ENCODE results near the gene B3GNT8. TPM values are rescaled to one million over a fixed set of nuclear protein-coding genes. Genes with fewer than 3 reads are reported as not detected.
"Not testable (repeated sequence)": the region's sequence is repeated elsewhere in the genome, so short reads cannot be mapped to it uniquely, and the experiment has no call there.

Gene B3GNT8
- total RNA-seq, 1 donor from 2014 or later: 0.37 TPM

- intact Hi-C loops (cut with micrococcal nuclease): no loop called here
- Mint-ChIP-seq H3K4me1 (peaks cover 14% of the 10 kb centered on the region), H3K36me3 (ENCODE audit: low read depth) (no peaks in the 10 kb centered on the region), H3K4me3 (no peak overlapping the region), H3K9me3 (no peaks in the 10 kb centered on the region), H3K27me3 (peaks cover 2% of the 10 kb centered on the region), H3K27ac (no peak overlapping the region)
- peak; percentile 52 for DNase-seq
These were observed 16.8 kb upstream of the B3GNT8 start for GRCh38 chr19:41443813-41444455.

- Mint-ChIP-seq H3K4me1 (peaks cover 16% of the 10 kb centered on the region), H3K4me3 (no peak within 1 kb of the TSS), H3K27ac (no peak within 1 kb of the TSS), H3K9me3 (no peaks in the 10 kb centered on the region), H3K27me3 (peaks cover 2% of the 10 kb centered on the region), H3K36me3 (ENCODE audit: low read depth) (peaks cover 2% of the 10 kb centered on the region)
- intact Hi-C loops (cut with micrococcal nuclease): no loop called here
- peak; percentile 55 for DNase-seq
These were observed 15.5 kb upstream of the B3GNT8 start, which contains the start of gene ERICH4 for GRCh38 chr19:41442473-41443355. Gene ERICH4, plus strand, starts transcription at chr19:41443156. Its CDS starts 14 bp downstream, at chr19:41443170.

- H3K4me3 Mint-ChIP-seq: no peak overlapping the region
- no peaks in the 10 kb centered on the region for H3K9me3 Mint-ChIP-seq
- H3K27ac Mint-ChIP-seq: no peak overlapping the region
- DNase-seq: no peak
- peaks cover 16% of the 10 kb centered on the region for H3K4me1 Mint-ChIP-seq
- intact Hi-C loops (cut with micrococcal nuclease): no loop called here
- H3K36me3 Mint-ChIP-seq (ENCODE audit: low read depth): peaks cover 7% of the 10 kb centered on the region
- H3K27me3 Mint-ChIP-seq: no peaks in the 10 kb centered on the region
These were observed 14.3 kb upstream of the B3GNT8 start for GRCh38 chr19:41441321-41441945.

- H3K27ac Mint-ChIP-seq: no peak within 1 kb of the TSS
- no peaks in the 10 kb centered on the region for H3K9me3 Mint-ChIP-seq
- intact Hi-C loops (cut with micrococcal nuclease): loop anchor here (1.0 kb wide), 3 partner anchors 11 to 75 kb away; partner anchors contain the start of genes B9D2, BCKDHA and EXOSC5
- H3K4me1 Mint-ChIP-seq: peaks cover 16% of the 10 kb centered on the region
- no peaks in the 10 kb centered on the region for H3K27me3 Mint-ChIP-seq
- H3K4me3 Mint-ChIP-seq: no peak within 1 kb of the TSS
- peaks cover 7% of the 10 kb centered on the region for H3K36me3 Mint-ChIP-seq (ENCODE audit: low read depth)
- DNase-seq: peak; percentile 98
These were observed 12.5 kb upstream of the B3GNT8 start, which contains the start of gene DMAC2 for GRCh38 chr19:41439441-41440222. Gene DMAC2, minus strand, starts transcription at chr19:41439912. Its CDS starts 13 bp downstream, at chr19:41439899.

GRCh38 chr19:41437944-41438574, 10.9 kb upstream of the B3GNT8 start:
- Mint-ChIP-seq H3K27ac (no peak overlapping the region), H3K27me3 (no peaks in the 10 kb centered on the region), H3K9me3 (no peaks in the 10 kb centered on the region), H3K4me3 (peak overlapping the region; percentile 3), H3K4me1 (peaks cover 15% of the 10 kb centered on the region), H3K36me3 (ENCODE audit: low read depth) (peaks cover 11% of the 10 kb centered on the region)
- intact Hi-C loops (cut with micrococcal nuclease): no loop called here
- no peak for DNase-seq

- H3K27me3 Mint-ChIP-seq: no peaks in the 10 kb centered on the region
- intact Hi-C loops (cut with micrococcal nuclease): no loop called here
- no peaks in the 10 kb centered on the region for H3K9me3 Mint-ChIP-seq
- H3K4me1 Mint-ChIP-seq: peaks cover 15% of the 10 kb centered on the region
- DNase-seq: no peak
- H3K27ac Mint-ChIP-seq: no peak overlapping the region
- H3K36me3 Mint-ChIP-seq (ENCODE audit: low read depth): peaks cover 21% of the 10 kb centered on the region
- H3K4me3 Mint-ChIP-seq: peak overlapping the region; percentile 21
These were observed 9.4 kb upstream of the B3GNT8 start for GRCh38 chr19:41436674-41436951.

GRCh38 chr19:41435936-41436673, 8.9 kb upstream of the B3GNT8 start:
- Mint-ChIP-seq H3K4me1 (peaks cover 15% of the 10 kb centered on the region), H3K27ac (no peak overlapping the region), H3K9me3 (no peaks in the 10 kb centered on the region), H3K27me3 (no peaks in the 10 kb centered on the region), H3K4me3 (peak overlapping the region; percentile 21), H3K36me3 (ENCODE audit: low read depth) (peaks cover 24% of the 10 kb centered on the region)
- intact Hi-C loops (cut with micrococcal nuclease): no loop called here
- no peak for DNase-seq

GRCh38 chr19:41435376-41435775, 8.2 kb upstream of the B3GNT8 start:
- DNase-seq; intact Hi-C loops (cut with micrococcal nuclease); H3K4me3 Mint-ChIP-seq; H3K27ac Mint-ChIP-seq; H3K9me3 Mint-ChIP-seq; H3K27me3 Mint-ChIP-seq: not testable (repeated sequence)
- H3K4me1 Mint-ChIP-seq: peaks cover 10% of the 10 kb centered on the region
- H3K36me3 Mint-ChIP-seq (ENCODE audit: low read depth): peaks cover 26% of the 10 kb centered on the region

- Mint-ChIP-seq H3K9me3 (no peaks in the 10 kb centered on the region), H3K4me3 (no peak overlapping the region), H3K27me3 (no peaks in the 10 kb centered on the region), H3K36me3 (ENCODE audit: low read depth) (peaks cover 26% of the 10 kb centered on the region), H3K4me1 (peaks cover 7% of the 10 kb centered on the region), H3K27ac (peak overlapping the region; percentile 29)
- DNase-seq: no peak
- intact Hi-C loops (cut with micrococcal nuclease): no loop called here
These were observed 7.3 kb upstream of the B3GNT8 start for GRCh38 chr19:41434450-41434849.

- H3K4me1 Mint-ChIP-seq: peaks cover 9% of the 10 kb centered on the region
- H3K4me3 Mint-ChIP-seq: no peak overlapping the region
- DNase-seq: no peak
- H3K36me3 Mint-ChIP-seq (ENCODE audit: low read depth): peaks cover 28% of the 10 kb centered on the region
- H3K27me3 Mint-ChIP-seq: no peaks in the 10 kb centered on the region
- no peaks in the 10 kb centered on the region for H3K9me3 Mint-ChIP-seq
- no peak overlapping the region for H3K27ac Mint-ChIP-seq
- intact Hi-C loops (cut with micrococcal nuclease): no loop called here
These were observed 6.0 kb upstream of the B3GNT8 start for GRCh38 chr19:41433171-41433570.

- H3K4me1 Mint-ChIP-seq: peaks cover 14% of the 10 kb centered on the region
- no peak for DNase-seq
These were observed 4.5 kb upstream of the B3GNT8 start for GRCh38 chr19:41431426-41432386.

GRCh38 chr19:41430922-41431321, 3.7 kb upstream of the B3GNT8 start:
- peak overlapping the region; percentile 12 for H3K27ac Mint-ChIP-seq
- DNase-seq: no peak
- H3K4me3 Mint-ChIP-seq: no peak overlapping the region
- no peaks in the 10 kb centered on the region for H3K27me3 Mint-ChIP-seq
- intact Hi-C loops (cut with micrococcal nuclease): no loop called here
- H3K36me3 Mint-ChIP-seq (ENCODE audit: low read depth): peaks cover 25% of the 10 kb centered on the region
- peaks cover 14% of the 10 kb centered on the region for H3K4me1 Mint-ChIP-seq
- no peaks in the 10 kb centered on the region for H3K9me3 Mint-ChIP-seq

More at GRCh38 chr19:41431426-41432386, 4.5 kb upstream of the B3GNT8 start:
- Mint-ChIP-seq H3K4me3 (no peak overlapping the region), H3K27me3 (no peaks in the 10 kb centered on the region), H3K27ac (no peak overlapping the region), H3K36me3 (ENCODE audit: low read depth) (peaks cover 28% of the 10 kb centered on the region), H3K9me3 (no peaks in the 10 kb centered on the region)
- intact Hi-C loops (cut with micrococcal nuclease): no loop called here

Measured in activated CD4-positive, alpha-beta T cell treated with anti-CD3 and anti-CD28 coated beads, Interleukin-2, amount 10 ng/mL, durations not matched to agents 24 days and 14 days (primary cell).